GM12864 (cell line): ENCODE results near the gene PTBP1.

Experiments
- DNase-seq: peaks from one replicate; pipeline ENCODE4 v3.0.0-alpha.2; 2011; ENCODE audit warnings: low read depth
- H3K4me3 ChIP-seq: 2 replicates; pipeline ENCODE4 v1.5.1; 2011; ENCODE audit warnings: mild to moderate bottlenecking, low read depth, low read length, control low read depth
- CTCF ChIP-seq: IDR thresholded peaks from 2 replicates; pipeline ENCODE4 v1.5.1; 2011; ENCODE audit warnings: low read depth, mild to moderate bottlenecking, moderate library complexity, low read length, control low read depth, inconsistent platforms; ENCODE audit errors: missing control alignments

The PTBP1 gene

GRCh38 chr19:861141-861755 lies 64.0 kb downstream of the PTBP1 start:
- H3K4me3 ChIP-seq: no peak overlapping the region
- DNase-seq: no peak
- no peak for TF ChIP-seq CTCF
